GM18511 (cell line): ENCODE measurements around the gene IHH.

Experiments
- ATAC-seq: cut with Tn5 transposase; IDR thresholded peaks from one replicate; pipeline ENCODE4 v1.9.1; 2021; ENCODE audit warnings: mild to moderate bottlenecking, moderate library complexity; ENCODE audit not compliant: unreplicated experiment

Gene IHH

DNA sequence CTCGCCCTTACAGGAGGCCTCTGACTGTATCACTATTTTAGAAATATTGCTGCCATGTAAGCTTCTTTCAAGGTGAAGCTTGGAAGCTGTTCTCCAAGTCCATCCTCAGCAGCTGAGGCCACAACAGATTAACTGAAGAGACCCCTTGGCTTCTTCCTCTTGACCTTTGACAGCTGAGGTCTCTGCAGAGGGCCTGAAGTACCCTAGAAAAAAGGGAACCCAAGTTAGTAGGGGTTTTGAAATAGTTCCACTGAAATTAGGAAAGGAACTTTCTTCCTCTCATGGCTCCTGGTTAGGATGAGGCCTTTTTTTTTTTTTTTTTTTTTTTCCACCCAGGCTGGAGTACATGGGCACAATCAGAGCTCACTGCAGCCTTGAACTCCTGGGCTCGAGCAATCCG, 15.5 kb upstream of the IHH start:
- no peak for ATAC-seq

DNA sequence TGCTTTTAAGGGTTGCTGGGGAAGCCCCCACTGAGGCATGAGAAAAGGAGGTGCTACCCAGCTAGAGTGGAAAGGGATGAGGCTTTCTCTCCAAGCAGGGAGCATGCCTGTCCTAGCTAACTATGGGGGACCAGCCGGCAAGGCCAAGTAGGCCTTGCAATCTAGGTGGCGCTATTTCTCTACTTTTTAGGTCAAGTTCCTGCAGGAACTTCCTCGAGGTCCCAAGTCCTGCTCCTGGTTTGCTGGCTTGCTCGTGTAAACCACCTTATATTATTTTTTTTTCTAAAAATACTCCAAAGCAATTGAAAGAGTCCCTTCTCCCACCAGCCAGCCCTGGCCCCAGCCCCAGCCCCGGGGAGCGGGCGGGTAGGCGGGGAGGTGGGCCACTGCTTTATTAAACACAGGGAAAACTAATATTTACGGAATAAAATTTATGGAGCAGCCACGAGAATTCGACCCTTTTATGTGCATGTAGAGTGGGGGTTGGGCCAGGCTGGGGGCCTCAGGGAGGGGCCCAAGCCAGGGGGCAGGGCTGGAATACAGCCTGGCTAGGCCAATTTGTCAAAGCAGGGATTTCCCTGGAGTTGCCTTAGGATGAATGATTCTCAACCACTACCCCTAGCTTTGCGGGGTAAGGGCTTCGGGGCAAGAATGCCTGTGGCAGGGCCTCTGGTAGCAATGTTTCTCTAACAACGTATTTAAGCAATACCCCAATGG, 12.8 kb upstream of the IHH start:
- ATAC-seq = no peak

DNA sequence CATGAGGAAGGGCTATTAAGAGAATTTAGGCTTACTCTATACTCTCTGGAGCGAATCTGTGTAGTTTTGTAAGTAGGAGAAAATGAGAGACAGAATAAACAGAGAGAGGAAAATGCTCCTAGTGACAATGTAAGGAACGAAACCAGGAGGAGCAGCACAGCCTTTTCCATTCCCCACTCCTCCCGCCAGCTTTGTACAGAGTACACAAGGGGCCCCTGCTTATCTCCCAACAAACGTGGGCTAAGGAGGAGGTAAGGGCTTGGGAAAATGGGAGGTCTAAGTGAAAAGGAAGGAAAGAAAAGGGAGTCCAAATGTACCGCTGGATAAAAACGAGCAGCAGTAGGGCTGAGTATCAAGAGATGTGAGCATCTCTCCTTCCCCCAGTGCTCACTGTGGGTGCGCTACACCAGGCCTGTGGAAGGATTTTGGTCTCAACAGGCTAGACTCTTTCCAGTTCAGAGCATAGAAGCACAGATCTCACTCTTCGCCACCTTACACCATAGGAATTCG, 12.1 kb upstream of the IHH start:
- ATAC-seq = no peak

DNA sequence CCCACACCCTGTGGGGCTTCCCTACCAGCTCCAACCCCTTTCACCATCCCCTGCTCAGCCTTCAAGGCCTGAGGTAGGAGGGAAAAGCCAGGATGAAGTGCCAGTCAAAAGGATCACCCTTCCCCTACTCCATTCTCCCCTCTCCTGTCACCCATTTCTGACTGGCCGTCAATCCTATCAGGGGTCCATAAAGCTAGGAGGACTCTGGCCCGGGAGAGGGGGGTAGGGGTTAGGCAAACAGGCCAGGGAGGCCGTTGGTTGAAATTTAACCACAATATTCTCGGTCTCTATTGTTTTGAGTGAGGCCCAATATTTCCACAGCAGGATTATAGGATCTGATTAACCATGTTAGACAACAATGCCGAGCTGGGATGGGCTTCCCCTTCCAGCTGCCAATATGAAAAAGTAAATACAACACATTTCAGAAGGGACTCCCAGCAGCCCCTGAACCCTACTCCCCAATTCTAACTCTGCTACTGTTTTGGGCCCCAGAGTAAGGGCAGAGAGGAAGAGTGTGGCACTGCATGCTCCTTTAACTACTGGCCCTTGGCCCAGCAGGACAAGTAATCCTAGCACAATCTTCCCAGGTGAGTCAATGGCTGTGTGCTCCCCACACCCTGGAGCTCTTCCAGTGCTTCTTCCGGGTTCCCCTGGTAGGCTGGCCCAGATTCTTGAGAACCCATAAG, 10.6 kb upstream of the IHH start:
- ATAC-seq = no peak

DNA sequence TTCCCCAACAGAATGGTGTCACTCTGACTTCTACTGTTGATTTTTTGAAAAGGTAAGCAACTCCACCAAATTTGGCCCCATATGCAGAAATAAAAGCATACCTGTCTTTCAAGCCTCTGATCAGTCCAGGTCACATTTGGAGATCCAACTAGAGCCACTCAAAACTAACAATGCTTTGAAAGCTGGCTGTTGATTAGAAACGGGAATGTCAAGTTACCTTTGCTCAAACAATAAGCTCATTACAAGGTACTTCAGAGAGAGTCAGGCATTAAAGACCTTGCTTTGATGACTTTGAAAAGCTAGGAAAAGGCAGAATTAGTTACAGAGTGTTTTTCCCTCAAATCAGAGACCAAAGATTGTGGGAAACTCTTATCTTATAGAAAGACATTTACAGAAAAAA, 4.8 kb upstream of the IHH start:
- no peak for ATAC-seq

DNA sequence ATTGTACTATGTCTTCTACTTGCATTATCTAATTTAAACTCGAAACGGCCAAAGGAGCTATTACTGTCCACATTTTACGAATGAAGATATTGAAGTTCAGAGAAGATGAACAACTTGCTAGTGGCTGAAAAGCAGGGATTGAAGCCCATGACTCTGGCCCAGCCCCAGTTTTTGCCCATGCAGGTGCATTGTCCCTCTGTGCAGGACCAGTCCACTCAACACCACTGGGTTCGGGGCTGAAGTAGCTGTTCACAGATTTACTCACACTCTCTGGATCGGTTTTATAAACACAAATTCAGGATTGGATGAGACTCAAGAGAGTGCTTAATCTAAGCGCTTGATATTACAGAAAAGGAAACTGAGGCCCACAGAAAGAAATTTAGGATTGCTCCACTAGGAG, 1.4 kb upstream of the IHH start:
- ATAC-seq = no peak

DNA sequence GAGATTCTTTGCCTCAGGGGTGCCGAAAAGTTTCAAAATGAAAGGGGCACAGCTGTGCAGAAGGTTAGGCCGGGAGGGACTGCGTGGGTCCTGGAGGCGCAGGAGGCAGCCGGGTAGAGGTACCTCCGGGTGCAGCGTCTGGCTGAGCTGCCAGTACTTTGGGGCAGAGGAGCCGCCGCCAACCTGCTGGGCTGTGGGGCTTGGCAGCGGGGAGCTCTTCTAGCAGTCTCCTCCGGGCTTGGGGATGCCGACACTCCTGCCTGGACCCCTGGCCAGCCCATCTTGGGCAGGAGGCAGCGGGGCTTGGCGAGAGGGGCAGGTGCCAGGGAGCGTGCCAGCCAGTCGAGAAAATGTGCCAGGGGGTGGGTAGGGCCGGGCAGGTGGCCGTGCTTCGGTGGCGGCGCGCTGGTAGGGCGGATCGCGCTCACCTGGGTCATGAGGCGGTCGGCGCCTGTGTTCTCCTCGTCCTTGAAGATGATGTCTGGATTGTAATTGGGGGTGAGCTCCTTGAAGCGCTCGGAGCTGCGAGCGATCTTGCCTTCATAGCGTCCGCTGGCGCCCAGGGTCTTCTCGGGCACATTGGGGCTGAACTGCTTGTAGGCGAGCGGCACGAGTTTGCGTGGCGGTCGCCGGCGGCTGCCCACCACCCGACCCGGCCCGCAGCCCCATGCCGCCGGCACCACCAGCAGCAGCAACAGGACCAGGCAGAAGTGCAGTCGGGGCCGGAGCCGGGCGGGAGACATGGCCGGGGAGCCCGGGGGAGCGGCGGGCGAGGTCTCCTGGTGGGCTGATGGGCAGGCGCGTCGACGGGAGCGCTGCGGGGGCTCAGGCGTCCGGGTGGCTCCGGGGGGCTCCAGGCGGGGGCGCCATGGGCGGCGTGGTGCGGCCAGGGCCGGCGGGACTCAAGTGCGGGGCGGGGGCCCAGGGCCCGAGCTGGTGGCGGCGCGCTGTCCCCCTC, 717 bp downstream of the IHH start:
- ATAC-seq = no peak

DNA sequence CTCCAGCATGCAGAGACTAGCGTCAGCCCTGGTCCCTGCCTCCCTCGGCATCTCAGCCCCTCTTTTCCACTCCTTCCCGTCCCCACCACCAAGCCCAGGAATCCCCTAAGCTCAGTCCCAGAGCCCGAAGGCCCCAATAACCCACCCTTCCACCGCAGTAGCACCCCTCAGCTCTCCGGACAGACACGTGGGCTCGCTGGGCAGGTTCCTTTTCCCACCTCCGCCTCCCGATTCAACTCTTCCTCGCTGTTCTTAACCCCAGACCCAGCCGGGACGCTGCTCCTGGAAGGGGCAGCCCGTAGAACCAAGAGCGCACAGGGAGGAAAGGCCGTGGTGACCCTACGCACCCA, 1.4 kb downstream of the IHH start:
- no peak for ATAC-seq

DNA sequence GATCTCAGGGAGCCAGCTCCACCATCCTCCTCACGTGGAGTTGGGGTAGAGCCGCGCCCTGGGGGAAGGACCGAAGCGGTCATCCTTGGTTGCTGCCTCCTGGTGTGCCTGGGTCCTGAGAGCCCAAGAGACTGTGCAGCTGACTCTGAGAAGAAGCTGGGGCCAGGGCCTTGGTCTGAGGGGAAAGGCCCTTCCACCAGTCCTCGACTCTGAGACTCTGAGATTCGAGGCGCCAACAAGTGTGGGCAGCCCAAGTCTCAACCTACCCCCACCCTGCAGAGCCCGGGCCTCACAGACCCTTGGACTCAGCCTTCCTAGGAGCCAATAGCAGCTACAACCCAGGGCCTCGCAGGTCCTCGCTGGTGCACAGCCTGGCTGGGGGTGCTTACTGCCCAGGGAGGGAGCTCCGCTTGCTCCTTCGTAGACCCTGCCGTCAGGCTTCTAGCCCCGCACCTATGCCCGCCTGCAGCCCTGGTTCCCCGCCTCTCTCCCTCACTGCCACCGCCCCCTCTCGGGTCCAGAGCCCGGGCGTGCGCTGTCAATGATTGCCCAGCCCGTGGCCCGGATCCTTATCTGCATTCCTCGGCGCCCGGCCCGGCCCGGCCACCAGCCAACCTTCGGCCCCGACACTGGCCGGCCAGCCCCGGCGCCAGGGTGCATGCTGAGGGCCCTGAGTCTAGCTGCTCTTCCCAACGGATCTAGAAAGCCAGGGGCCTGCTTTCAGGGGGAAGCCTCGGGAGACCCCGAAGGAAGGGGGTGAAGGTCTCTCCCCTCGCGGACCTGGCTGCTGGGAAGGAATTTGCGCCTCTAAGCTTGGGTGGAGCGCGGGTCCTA, 2.0 kb downstream of the IHH start:
- ATAC-seq = peak; percentile 5

DNA sequence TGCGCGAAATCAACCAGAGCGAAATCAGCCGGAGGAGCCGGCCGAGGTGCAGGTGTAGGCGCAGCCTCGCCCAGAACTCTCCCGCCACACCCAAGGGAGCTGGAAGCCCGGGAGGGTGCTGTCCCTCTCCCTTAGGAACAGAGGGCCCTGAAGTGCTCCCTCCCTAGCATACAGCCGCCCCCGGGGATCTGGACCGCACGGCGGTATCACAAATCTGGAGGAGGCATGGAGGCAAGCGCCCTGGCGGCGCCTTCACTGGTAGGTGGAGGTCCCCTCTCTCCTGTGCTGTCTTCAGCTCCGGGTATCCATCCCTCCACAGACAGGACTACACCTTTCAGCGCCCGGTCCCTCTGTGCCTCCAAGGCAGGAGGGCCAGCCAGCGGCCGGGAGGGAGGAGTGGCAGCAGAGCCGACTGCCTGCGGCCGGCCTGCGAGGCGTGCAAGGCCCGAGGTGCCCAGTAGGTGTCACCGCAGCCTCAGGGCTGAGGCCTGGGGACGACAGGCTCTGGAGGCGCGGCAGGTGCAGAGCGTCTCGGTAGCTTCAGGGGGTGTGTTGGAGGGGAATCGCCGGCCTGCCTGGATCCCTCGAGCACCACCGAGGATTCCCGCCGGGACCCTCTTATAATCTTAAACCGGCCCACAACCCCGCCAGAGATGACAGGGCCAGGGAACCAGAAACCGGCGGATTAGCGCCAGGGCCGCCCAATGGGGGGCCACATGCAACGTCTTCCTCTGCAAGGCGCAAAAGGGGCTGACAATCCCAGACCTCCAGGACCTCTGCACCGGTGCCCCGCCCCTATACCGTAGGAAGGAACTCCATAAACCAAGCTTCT, 2.8 kb downstream of the IHH start:
- peak; percentile 91 for ATAC-seq

DNA sequence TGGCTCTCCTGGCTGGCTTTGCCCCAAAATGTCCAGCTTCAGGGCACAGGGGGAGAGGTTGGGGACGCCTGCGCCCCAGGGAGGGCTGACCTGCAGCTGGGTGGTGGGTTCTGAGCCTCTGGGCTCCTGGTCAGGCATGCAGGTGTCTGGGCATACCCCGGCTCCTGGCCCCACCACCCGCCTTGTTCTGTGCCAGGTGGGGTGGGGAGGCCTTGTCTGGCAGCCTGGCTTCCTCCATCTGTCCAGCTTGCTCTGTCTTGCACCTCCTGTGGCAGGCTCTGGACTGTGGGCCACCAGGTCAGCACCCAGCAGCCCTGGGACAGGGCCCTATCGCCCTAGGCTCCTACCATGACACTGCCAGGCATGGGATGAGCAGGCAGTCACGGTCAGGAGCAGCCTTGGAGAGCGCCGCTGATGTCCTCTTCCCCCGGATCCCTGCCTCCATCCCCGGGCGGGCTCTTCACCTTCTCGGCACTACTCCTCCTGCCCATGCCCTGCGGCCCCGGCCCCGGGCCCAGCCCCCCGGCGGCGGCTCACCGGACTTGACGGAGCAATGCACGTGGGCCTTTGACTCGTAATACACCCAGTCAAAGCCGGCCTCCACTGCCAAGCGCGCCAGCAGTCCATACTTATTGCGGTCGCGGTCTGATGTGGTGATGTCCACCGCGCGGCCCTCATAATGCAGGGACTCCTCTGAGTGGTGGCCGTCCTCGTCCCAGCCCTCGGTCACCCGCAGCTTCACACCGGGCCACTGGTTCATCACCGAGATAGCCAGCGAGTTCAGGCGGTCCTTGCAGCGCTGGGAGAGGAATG, 3.6 kb downstream of the IHH start:
- ATAC-seq = peak; percentile 10

DNA sequence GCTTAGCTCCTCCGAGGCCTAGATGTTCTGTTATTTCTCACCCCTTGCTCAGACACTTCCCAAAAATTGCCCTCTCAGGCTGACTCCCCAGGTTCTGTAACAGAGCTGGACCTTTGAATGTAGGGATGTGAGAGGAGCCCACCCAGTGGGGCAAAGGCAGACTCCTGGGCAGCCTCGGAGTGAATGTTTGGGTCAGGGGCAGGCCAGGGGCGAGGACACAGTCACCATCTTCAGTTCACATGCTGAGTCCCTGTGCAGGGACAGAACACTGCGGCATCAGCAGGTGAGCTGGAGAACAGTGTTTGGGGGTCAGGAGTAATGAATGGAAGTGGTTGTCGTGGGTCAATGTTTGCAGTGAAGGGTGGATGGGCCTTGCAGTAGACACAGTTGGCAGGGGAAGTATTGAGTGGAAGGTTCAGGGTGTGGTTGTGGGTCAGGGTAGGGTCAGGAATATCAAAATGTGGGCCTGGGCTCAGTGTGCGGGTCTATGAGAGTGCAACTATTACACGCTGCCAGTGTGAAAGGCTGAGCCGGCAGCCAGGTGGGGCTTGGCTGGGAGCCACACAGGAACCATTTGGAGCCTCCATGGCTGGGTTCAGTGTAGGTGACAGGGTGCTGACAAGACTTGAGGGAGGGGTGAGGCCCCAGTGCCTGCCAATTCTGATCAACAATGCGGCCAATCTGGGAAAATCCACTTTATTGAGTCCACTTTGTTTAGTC, 4.4 kb downstream of the IHH start:
- no peak for ATAC-seq

DNA sequence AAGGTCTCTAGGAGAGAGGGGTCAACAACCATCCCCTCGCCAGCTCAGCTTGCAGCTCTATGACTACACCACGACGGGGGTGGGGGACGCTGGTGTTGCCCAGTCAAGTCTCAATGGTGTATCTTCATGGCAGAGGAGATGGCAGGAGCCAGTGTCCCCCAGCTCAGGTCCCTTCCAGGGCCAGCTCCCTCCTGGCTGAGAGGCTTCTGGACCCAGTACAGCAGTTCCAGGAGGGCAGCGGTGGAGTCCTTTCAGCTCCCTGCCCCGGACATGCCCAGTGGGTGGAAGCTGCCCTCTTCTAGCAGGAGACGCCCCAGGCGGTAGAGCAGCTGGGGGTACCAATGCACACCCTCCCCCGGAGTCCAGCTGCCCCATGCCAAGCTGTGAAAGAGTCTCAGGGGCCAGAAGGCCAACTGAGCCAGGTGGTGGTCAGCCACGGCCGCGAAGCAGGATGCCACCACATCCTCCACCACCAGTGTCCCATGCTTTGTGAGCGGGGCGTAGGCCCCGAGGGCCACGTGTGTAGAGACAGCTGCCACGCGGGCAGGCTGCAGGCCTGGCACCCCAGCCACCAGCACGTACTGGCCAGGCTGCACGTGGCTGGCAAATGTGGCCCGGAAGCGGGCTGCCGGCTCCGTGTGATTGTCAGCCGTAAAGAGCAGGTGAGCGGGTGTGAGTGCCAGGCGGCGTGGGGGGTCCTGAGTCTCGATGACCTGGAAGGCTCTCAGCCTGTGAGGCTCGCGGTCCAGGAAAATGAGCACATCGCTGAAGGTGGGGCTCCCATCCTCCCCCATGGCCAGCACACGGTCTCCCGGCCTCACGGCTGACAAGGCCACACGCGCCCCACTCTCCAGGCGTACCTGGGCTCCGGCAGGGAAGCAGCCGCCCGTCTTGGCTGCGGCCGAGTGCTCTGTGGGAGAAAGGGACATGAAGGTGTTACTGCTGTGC, 5.5 kb downstream of the IHH start:
- no peak for ATAC-seq

DNA sequence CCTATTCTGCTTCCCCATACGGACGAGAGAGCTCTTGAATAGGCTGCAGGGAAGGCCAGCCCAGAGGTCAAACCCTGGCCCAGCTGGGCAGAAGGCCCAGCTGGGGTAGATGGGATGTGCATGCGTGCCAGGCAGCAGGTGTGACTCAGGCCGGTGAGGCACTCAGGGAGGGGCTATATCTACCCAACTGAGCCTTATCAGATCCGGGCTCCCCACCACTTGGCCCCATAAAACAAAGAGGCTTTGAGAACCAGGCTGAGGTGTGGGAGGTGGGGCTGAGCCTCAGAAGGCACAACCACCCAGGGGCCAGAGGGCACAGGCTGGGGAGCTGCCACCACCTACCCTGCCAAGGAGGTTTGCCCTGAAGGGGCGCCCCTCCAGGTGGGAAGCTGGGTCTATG, 11.4 kb downstream of the IHH start:
- no peak for ATAC-seq

DNA sequence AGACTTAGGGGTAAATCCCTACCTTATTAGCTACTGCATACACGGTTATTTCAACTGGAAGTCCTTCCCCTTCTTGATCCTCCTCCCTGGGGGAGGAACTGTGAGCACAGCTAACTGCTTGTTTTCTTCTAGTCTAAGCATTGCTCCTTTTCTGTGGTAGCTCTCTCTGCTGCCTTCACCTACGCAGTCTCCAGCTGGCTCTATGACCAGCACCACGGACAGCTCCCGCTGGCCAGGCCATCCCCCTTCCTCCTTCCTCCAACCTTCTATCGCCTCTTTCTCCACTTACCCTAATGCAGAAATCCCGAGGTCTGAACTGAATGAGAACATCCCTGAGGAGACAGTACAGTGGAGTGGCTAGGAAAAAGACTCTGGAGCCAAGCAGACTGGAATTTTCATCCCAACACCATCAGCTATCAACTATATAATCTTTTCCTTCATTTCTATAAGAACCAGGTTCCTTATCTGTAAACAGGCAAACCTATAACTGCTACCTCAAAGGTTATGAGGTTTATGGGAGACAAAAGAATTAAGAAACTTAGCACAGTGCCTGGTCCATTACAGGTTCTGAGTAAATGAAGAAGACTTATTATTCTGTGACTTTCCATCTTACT, 14.7 kb downstream of the IHH start:
- no peak for ATAC-seq

DNA sequence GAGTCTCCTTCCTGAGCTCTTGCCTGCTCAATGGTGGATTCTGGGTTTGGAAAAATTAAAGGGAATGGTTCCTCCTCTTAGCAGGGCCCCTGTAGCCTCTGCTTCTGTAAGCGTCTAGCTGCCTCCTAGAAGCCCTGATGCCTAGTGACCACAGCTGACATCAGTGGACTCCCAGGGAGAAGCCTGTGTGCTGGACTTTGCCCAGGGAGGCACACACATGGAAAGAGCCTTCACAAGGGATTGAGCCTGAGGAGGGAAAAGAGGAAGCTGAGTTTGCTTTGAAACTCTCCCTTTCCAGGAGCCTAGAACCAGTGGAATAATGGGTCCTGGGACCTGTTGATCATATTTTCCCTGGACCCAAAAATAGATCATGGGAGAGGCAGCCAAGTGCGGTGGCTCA, 18.0 kb downstream of the IHH start:
- no peak for ATAC-seq

DNA sequence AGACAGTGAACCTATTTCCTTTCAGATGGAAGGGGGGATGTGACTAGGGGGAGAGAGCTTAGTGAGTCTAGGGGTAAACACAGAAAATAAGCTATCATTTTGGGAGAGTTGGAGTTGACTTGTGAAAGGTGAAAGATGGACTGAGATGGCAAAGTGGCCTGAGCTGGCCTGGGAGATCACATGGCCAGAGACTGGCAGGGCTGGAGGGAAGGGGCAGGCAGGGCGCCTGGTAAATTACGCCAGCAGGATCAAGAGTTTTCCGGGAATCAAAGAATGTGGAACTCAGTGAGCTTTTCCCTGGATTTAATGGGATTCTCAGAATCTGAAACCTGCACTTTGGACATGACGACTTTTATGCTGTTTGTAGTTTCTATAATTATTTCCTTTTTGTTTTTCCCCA, 18.6 kb downstream of the IHH start:
- ATAC-seq = no peak
